ENCODE data around the gene TMC6.

TMC6 gene

DNA sequence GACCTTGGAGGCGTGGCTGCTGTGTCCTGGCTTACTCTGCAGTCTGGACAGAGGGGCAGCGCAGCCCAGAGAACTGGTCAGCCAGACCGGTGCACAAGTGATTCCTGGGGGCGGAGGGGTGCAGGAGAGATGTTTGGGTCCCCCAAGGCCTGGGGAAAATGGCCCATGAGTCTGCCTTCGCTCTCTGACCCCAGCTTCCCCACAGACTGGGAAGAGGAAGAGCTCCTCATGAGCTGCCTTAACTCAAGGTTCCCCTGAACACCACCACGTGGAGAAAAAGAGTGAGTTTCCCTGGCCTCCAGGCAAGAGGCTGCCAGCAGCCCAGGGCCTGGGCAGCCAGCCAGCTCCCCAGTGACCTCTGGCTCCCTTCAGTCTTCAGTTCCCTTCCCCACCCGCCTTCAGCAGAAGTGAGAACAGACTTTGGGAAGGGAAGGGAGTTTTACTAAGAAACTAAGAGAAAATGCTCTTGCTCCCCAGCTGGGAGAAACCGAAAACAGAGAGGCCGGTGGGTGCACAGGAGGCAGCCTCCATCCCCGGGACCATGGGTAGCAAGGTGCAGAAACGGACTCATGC, 15.7 kb upstream of the TMC6 start:
- Histone ChIP-seq H3K36me3 (replicated peaks in 1 of 2; ENCODE audit: control insufficient read depth in 2 of 2, insufficient read depth in 2 of 2, low read length in 2 of 2) (no peaks in the 10 kb centered on the region), H3K27me3 (ENCODE audit: control insufficient read depth in 3 of 3, insufficient read depth in 3 of 3, low read depth in 1 of 3, low read length in 3 of 3) (peaks cover 0 to 52% (median 3%) of the 10 kb centered on the region in 3 experiments), H2AK5ac (ENCODE audit: low read depth, low read length) (peak overlapping the region; percentile 94), H3K79me1 (ENCODE audit: low read depth, low read length) (peaks cover 2% of the 10 kb centered on the region), H3K27ac (replicated peaks; ENCODE audit: low read length) (no peak overlapping the region), H3K4me2 (ENCODE audit: insufficient read depth, low read length, poor library complexity, severe bottlenecking) (no peak overlapping the region), H2BK120ac (ENCODE audit: low read depth, low read length) (peak overlapping the region; percentile 99), H3K14ac (ENCODE audit: low read length) (no peak overlapping the region), H2BK12ac (ENCODE audit: low read length) (no peak overlapping the region), H4K91ac (ENCODE audit: low read depth, low read length, poor library complexity) (no peak overlapping the region), H3K4ac (ENCODE audit: low read length) (no peak overlapping the region), H3K9ac (ENCODE audit: low read depth, low read length, poor library complexity) (no peak overlapping the region), H3K9me3 (replicated peaks in 1 of 2; ENCODE audit: control insufficient read depth in 2 of 2, insufficient read depth in 1 of 2, low read depth in 1 of 2, low read length in 2 of 2) (peaks cover 0 to 2% of the 10 kb centered on the region in 2 donors), H3K18ac (ENCODE audit: low read length) (peak overlapping the region; percentile 71), H3K23ac (ENCODE audit: low read depth, low read length, poor library complexity) (peak overlapping the region; percentile 89), H3K4me3 (ENCODE audit: low read length in 2 of 2) (no peak overlapping the region), H4K8ac (ENCODE audit: low read depth, low read length) (no peak overlapping the region), H2AFZ (ENCODE audit: low read length) (no peak overlapping the region), H2BK5ac (ENCODE audit: low read length) (no peak overlapping the region), H2BK15ac (ENCODE audit: low read length) (peak overlapping the region; percentile 99), H3K4me1 (ENCODE audit: control insufficient read depth in 2 of 2, insufficient read depth in 1 of 2, low read depth in 1 of 2, low read length in 2 of 2) (peaks cover 3 to 6% of the 10 kb centered on the region in 2 donors)
- DNase-seq (ENCODE audit: low spot score): no peak
- WGBS, 2 donors (ENCODE audit: extremely low coverage in 2 of 2, insufficient read length in 2 of 2, insufficient replicate concordance in 1 of 2): no CpG with 5 or more reads among the region's 11 CpGs

DNA sequence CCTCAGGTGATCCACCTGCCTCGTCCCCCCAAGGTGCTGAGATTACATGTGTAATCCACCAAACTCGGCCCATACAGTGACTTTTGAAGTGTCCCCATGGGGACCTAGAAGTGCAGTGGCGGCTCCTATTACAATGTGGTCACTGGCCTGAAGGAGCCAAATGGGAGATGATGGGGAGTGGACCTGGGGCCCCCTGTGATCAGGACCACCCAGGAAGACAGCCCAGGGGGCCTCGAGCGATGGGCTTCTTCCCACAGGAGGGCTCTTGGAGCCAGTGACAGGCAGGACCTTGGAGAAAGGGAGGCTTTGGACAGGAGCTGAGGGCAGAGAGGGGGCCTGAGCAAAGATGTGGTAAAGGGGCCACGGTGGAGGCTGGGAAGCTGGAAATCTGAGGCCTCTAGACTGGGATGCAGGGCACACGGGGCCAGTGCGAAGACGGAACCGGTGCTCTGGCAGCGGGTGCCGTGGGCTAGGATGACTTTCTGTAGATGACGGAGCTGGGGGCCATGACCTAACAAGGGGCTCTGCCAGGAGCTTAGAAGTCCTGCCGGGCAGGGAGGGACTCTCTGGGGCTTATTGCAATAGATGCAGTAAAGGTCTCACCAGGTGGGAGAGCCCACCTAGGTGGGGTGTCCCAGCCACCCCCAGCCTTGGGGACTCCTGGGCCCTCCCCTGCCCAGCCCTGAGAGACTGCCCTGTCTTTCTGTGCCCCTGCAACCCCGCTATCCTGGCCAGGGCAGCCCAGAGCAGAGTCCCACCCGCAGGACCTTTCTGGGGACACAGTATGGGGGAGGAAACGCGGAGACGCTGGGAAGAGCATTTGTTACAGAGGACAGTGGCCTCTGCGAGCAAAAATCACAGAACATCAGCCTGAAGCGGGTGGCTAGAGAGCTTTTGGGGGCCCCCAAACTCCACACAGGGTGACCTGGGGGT, 14.9 kb upstream of the TMC6 start:
- Histone ChIP-seq H4K8ac (ENCODE audit: low read depth, low read length) (no peak overlapping the region), H3K14ac (ENCODE audit: low read length) (no peak overlapping the region), H3K27ac (replicated peaks; ENCODE audit: low read length) (no peak overlapping the region), H2BK15ac (ENCODE audit: low read length) (peak overlapping the region; percentile 19), H4K91ac (ENCODE audit: low read depth, low read length, poor library complexity) (no peak overlapping the region), H2AFZ (ENCODE audit: low read length) (no peak overlapping the region), H2BK5ac (ENCODE audit: low read length) (no peak overlapping the region), H3K4me1 (ENCODE audit: control insufficient read depth in 2 of 2, insufficient read depth in 1 of 2, low read depth in 1 of 2, low read length in 2 of 2) (peaks cover 3 to 6% of the 10 kb centered on the region in 2 donors), H3K23ac (ENCODE audit: low read depth, low read length, poor library complexity) (no peak overlapping the region), H2BK12ac (ENCODE audit: low read length) (no peak overlapping the region), H3K9me3 (replicated peaks in 1 of 2; ENCODE audit: control insufficient read depth in 2 of 2, insufficient read depth in 1 of 2, low read depth in 1 of 2, low read length in 2 of 2) (peaks cover 0 to 2% of the 10 kb centered on the region in 2 donors), H3K9ac (ENCODE audit: low read depth, low read length, poor library complexity) (no peak overlapping the region), H2AK5ac (ENCODE audit: low read depth, low read length) (no peak overlapping the region), H3K4me2 (ENCODE audit: insufficient read depth, low read length, poor library complexity, severe bottlenecking) (no peak overlapping the region), H3K36me3 (replicated peaks in 1 of 2; ENCODE audit: control insufficient read depth in 2 of 2, insufficient read depth in 2 of 2, low read length in 2 of 2) (no peaks in the 10 kb centered on the region), H2BK120ac (ENCODE audit: low read depth, low read length) (no peak overlapping the region), H3K18ac (ENCODE audit: low read length) (no peak overlapping the region), H3K79me1 (ENCODE audit: low read depth, low read length) (peaks cover 2% of the 10 kb centered on the region), H3K4ac (ENCODE audit: low read length) (no peak overlapping the region), H3K27me3 (ENCODE audit: control insufficient read depth in 3 of 3, insufficient read depth in 3 of 3, low read depth in 1 of 3, low read length in 3 of 3) (peaks cover 0 to 50% (median 3%) of the 10 kb centered on the region in 3 experiments), H3K4me3 (ENCODE audit: low read length in 2 of 2) (no peak overlapping the region)
- no CpG with 5 or more reads among the region's 21 CpGs for WGBS, 2 donors (ENCODE audit: extremely low coverage in 2 of 2, insufficient read length in 2 of 2, insufficient replicate concordance in 1 of 2)
- no peak for DNase-seq (ENCODE audit: low spot score)

DNA sequence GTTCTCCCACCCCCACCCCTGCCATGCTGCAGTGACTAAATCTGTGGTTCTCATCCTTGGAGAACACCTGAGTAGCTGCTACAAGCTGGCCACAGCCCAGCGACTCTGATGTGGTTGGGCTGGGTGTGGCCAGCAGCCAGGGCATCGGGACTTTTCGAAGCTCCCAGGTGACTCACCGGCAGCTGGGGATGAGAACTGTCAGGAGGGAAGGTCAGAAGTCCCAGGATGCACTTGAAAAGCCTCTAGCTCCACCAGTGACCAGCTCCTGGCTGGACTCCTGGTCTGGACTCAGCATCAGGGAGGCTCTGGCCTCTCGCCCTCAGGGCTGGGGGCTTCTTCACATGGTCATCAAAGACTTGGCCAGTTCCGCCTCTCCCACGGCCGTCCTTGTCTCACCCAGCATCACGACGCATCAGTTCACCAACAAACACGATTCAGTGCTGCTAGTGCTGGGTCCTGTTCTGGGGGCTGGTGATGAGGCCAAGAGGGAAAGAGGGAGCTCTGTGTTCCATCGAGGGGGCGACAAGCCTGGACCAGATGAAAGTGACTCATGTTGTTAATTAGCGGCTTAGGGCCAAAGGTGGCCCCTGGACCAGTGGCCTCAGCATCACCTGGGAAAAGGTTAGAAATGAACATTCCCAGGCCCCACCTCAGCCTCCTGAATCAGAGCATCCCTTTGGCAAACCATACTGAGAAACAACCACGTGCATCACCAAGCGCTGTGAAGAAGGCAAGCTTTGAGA, 13.7 kb upstream of the TMC6 start:
- Histone ChIP-seq H3K9ac (ENCODE audit: low read depth, low read length, poor library complexity) (no peak overlapping the region), H4K91ac (ENCODE audit: low read depth, low read length, poor library complexity) (no peak overlapping the region), H3K27me3 (ENCODE audit: control insufficient read depth in 3 of 3, insufficient read depth in 3 of 3, low read depth in 1 of 3, low read length in 3 of 3) (peaks cover 0 to 42% (median 3%) of the 10 kb centered on the region in 3 experiments), H3K23ac (ENCODE audit: low read depth, low read length, poor library complexity) (no peak overlapping the region), H3K14ac (ENCODE audit: low read length) (no peak overlapping the region), H3K27ac (replicated peaks; ENCODE audit: low read length) (no peak overlapping the region), H4K8ac (ENCODE audit: low read depth, low read length) (no peak overlapping the region), H3K9me3 (replicated peaks in 1 of 2; ENCODE audit: control insufficient read depth in 2 of 2, insufficient read depth in 1 of 2, low read depth in 1 of 2, low read length in 2 of 2) (peaks cover 0 to 2% of the 10 kb centered on the region in 2 donors), H3K36me3 (replicated peaks in 1 of 2; ENCODE audit: control insufficient read depth in 2 of 2, insufficient read depth in 2 of 2, low read length in 2 of 2) (no peaks in the 10 kb centered on the region), H2BK120ac (ENCODE audit: low read depth, low read length) (no peak overlapping the region), H2BK12ac (ENCODE audit: low read length) (peak overlapping the region; percentile 2), H3K4ac (ENCODE audit: low read length) (no peak overlapping the region), H2BK5ac (ENCODE audit: low read length) (no peak overlapping the region), H2BK15ac (ENCODE audit: low read length) (peak overlapping the region; percentile 81), H3K79me1 (ENCODE audit: low read depth, low read length) (peaks cover 2% of the 10 kb centered on the region), H3K4me1 (ENCODE audit: control insufficient read depth in 2 of 2, insufficient read depth in 1 of 2, low read depth in 1 of 2, low read length in 2 of 2) (peaks cover 3 to 6% of the 10 kb centered on the region in 2 donors), H3K4me2 (ENCODE audit: insufficient read depth, low read length, poor library complexity, severe bottlenecking) (no peak overlapping the region), H3K18ac (ENCODE audit: low read length) (peak overlapping the region; percentile 19), H2AFZ (ENCODE audit: low read length) (no peak overlapping the region), H2AK5ac (ENCODE audit: low read depth, low read length) (peak overlapping the region; percentile 92), H3K4me3 (ENCODE audit: low read length in 2 of 2) (no peak overlapping the region)
- no peak for DNase-seq (ENCODE audit: low spot score)
- no CpG with 5 or more reads among the region's 16 CpGs for WGBS, 2 donors (ENCODE audit: extremely low coverage in 2 of 2, insufficient read length in 2 of 2, insufficient replicate concordance in 1 of 2)
